HFFc6 (cell line): ENCODE results near the gene ZNF683. TPM values are rescaled to one million over a fixed set of nuclear protein-coding genes. Genes with fewer than 3 reads are reported as not detected.
A peak's percentile ranks its signal among the peaks of the same experiment; 100 is the strongest.
"Not testable (repeated sequence)": the region's sequence is repeated elsewhere in the genome, so short reads cannot be mapped to it uniquely, and the experiment has no call there.

Source experiments
- DNase-seq: peaks from one replicate; pipeline ENCODE4 v3.0.0-alpha.2; 2018
- H3K27ac Mint-ChIP-seq: 2 replicates; pipeline ENCODE4 v1.8.0; 2020; ENCODE audit warnings: mild to moderate bottlenecking, mixed read lengths
- H3K27me3 Mint-ChIP-seq: 2 replicates; pipeline ENCODE4 v1.8.0; 2021; ENCODE audit warnings: mild to moderate bottlenecking, moderate library complexity, mixed read lengths; ENCODE audit not compliant: insufficient read depth
- H3K36me3 Mint-ChIP-seq: 2 replicates; pipeline ENCODE4 v1.8.0; 2021; ENCODE audit warnings: low read depth, mixed read lengths
- H3K4me1 Mint-ChIP-seq: 2 replicates; pipeline ENCODE4 v1.8.0; 2020; ENCODE audit warnings: low read depth, mixed read lengths
- H3K4me3 Mint-ChIP-seq: 2 replicates; pipeline ENCODE4 v1.8.0; 2020; ENCODE audit warnings: mild to moderate bottlenecking, moderate library complexity, mixed read lengths
- H3K9me3 Mint-ChIP-seq: 2 replicates; pipeline ENCODE4 v1.8.0; 2020; ENCODE audit warnings: mild to moderate bottlenecking, mixed read lengths
- total RNA-seq, 6 experiments: library from RNA; stranded (reverse); fragmentation: NEBNext Ultra II Directional; extraction: Animal tissue kit (Norgen Biotek cat#: 25700); gene quantifications; 2 replicates in 1 of 6; 3 replicates in 5 of 6; pipeline ENCODE4 v1.2.3, GENCODE V29; 2021
- TF ChIP-seq, protein P1 (sequence below): fragments of 200-600 bp; sonication (generic); IDR thresholded peaks from 2 replicates; pipeline ENCODE4 v1.5.0; 2021; ENCODE audit warnings: antibody characterized with exemption, mild to moderate bottlenecking

ZNF683 gene
- total RNA-seq, 6 experiments from 2014 or later, result not detected

DNA sequence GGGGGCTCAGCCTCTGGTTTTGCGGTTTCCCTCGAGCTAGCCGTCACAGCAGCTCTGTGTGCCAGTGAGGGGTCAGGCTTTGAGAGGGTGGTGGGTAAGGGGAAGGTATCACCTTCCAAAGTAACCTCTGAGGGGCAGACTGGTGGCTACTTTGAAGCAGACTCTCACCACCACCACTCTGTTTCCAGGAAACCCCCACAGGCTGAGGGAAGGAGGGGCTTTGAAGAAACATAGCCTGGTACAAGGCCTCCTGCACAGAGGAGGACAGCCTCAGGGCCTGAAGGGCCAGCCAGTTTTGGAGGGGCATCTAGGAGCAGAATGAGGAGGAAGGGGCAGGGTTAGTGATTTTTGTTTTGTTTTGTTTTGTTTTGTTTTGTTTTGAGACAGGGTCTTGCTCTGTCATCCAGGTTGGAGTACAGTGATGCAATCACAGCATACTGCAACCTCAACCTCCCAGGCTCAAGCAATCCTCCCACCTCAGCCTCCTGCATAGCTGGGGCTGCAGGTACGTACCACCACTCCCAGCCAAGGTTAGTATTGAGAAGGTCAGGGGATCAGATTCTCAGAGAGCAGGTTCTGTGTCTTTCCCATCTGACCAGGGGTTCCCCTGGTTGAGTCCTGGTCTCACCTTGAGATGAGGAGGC is 17.2 kb upstream of the ZNF683 start:
- no peak overlapping the region for H3K4me3 Mint-ChIP-seq

DNA sequence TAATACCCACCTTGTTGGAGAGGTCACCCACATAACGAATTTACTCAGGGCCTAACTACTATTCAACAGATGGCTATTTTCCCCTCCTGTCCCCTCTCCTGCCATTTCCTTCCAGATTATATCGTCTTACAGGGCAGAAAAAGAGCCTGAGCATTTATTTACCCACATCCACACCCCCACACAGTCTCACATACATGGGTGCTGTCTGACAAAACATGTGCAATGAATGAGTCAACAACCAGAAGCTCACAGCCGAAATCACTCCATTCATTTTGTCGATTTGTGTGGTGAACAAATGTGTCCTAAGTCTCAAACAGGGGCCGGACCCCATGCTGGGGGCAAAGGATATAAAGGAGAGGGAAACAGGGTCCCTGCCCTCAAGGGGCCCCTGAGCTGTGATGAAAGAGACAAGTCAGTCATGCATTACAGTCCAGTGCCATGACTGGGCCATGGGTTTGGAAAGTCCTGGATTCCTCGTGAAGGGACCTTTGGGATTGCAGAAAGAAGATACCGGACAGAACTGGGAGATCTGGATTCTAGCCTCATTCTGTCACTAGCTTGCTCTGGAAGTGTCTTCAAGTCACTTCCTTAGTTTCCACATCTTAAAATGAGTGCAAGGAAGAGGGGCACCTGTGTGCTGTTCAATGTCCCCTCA is 16.4 kb upstream of the ZNF683 start:
- H3K9me3 Mint-ChIP-seq, result no peaks in the 10 kb centered on the region
- H3K27ac Mint-ChIP-seq, result no peak overlapping the region
- TF ChIP-seq, protein P1, sequence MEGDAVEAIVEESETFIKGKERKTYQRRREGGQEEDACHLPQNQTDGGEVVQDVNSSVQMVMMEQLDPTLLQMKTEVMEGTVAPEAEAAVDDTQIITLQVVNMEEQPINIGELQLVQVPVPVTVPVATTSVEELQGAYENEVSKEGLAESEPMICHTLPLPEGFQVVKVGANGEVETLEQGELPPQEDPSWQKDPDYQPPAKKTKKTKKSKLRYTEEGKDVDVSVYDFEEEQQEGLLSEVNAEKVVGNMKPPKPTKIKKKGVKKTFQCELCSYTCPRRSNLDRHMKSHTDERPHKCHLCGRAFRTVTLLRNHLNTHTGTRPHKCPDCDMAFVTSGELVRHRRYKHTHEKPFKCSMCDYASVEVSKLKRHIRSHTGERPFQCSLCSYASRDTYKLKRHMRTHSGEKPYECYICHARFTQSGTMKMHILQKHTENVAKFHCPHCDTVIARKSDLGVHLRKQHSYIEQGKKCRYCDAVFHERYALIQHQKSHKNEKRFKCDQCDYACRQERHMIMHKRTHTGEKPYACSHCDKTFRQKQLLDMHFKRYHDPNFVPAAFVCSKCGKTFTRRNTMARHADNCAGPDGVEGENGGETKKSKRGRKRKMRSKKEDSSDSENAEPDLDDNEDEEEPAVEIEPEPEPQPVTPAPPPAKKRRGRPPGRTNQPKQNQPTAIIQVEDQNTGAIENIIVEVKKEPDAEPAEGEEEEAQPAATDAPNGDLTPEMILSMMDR, result no peak
- H3K4me1 Mint-ChIP-seq, result peaks cover 36% of the 10 kb centered on the region
- peaks cover 4% of the 10 kb centered on the region for H3K27me3 Mint-ChIP-seq
- H3K36me3 Mint-ChIP-seq, result no peaks in the 10 kb centered on the region
- H3K4me3 Mint-ChIP-seq, result no peak overlapping the region
- no peak for DNase-seq

More for the DNA sequence above, 17.2 kb upstream of the ZNF683 start:
- Mint-ChIP-seq H3K27me3 (peaks cover 5% of the 10 kb centered on the region), H3K27ac (no peak overlapping the region), H3K36me3 (no peaks in the 10 kb centered on the region), H3K4me1 (peaks cover 36% of the 10 kb centered on the region), H3K9me3 (no peaks in the 10 kb centered on the region)
- TF ChIP-seq, protein P1, result no peak
- DNase-seq, result no peak

DNA sequence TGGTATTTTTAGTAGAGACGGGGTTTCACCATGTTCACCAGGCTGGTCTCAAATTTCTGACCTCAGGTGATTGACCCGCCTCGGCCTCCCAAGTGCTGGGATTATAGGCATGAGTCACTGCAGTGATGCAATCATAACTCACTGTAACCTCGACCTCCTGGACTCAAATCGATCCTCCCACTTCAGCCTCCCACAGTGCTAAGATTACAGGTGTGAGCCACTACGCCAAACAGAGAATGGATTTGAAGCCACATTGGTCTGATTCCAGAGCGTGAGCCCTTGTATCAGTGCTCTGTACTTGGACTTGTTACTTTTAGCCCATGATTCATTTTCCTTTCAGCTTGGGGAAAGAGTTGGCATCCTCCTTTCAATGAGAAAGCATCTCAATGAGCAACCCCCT is 14.9 kb upstream of the ZNF683 start:
- Mint-ChIP-seq H3K4me3 (no peak overlapping the region), H3K27ac (no peak overlapping the region), H3K36me3 (no peaks in the 10 kb centered on the region), H3K4me1 (peaks cover 36% of the 10 kb centered on the region), H3K27me3 (peaks cover 2% of the 10 kb centered on the region), H3K9me3 (no peaks in the 10 kb centered on the region)
- TF ChIP-seq, protein P1, result no peak
- DNase-seq, result peak; percentile 33

DNA sequence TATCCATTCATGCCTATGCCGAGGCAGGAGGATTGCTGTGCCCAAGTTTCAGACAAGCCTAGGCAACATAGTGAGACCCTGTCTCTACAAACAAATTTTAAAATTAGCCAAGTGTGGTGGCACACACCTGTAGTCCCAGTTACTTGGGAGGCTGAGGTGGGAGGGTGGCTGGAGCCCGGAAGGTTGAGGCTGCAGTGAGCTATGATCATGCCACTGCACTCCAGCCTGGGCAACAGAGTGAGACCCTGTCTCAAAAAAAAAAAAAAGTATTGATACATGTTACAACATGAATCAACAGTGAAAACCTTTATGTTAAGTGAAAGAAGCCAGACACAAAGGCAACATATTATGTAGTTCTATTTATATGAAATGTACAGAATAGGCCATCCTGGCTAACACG is 12.5 kb upstream of the ZNF683 start:
- not testable (repeated sequence) for H3K27ac Mint-ChIP-seq, H3K36me3 Mint-ChIP-seq, H3K4me3 Mint-ChIP-seq, H3K9me3 Mint-ChIP-seq, DNase-seq, H3K27me3 Mint-ChIP-seq
- H3K4me1 Mint-ChIP-seq, result peaks cover 30% of the 10 kb centered on the region

DNA sequence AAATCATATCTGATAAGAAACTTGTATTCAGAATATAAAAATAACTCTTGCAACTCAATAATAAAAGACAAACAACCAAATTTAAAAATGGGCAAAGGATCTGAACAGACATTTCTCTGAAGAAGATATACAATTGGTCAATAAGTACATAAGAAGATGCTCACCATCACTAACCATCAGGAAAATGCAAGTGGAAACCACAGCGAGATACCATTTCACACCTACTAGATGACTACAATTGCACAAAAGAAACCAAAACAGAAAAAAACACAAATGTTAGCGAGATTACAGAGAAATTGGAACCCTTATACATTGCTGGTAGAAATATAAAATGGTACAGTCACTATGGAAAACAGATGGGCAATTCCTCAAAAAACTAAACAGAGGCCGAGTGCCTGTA is 11.5 kb upstream of the ZNF683 start:
- Mint-ChIP-seq H3K9me3 (no peaks in the 10 kb centered on the region), H3K27ac (no peak overlapping the region), H3K4me1 (peaks cover 29% of the 10 kb centered on the region), H3K36me3 (no peaks in the 10 kb centered on the region), H3K27me3 (peaks cover 5% of the 10 kb centered on the region), H3K4me3 (no peak overlapping the region)
- TF ChIP-seq, protein P1, result no peak
- no peak for DNase-seq

DNA sequence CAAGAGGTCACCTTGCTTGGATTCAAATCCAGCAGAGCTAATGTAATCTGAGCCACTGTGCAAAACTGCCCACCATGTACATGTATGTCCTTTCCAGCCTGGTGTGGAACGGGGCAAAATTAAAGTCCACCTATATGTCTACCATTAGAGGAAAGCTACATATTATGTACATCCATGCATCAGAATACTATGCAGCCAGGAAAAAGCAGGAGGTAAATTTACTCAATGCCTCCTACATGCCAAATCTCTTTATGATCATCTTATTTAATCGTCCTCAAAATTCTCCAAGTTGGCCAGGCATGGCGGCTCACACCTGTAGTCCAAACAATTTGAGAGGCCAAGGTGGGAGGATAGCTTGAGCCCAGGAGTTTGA is 6.3 kb upstream of the ZNF683 start:
- DNase-seq, result no peak
- Mint-ChIP-seq H3K27ac (peak overlapping the region; percentile 80; the same call in 1 of the 2 replicates), H3K36me3 (no peaks in the 10 kb centered on the region), H3K27me3 (peaks cover 2% of the 10 kb centered on the region), H3K9me3 (no peaks in the 10 kb centered on the region; the same call in 1 of the 2 replicates), H3K4me1 (peaks cover 50% of the 10 kb centered on the region), H3K4me3 (no peak overlapping the region; the same call in 1 of the 2 replicates)
- TF ChIP-seq, protein P1, result no peak
